ENCODE measurements around the gene KLF14.

The KLF14 gene

GRCh38 chr7:130758429-130759056, 24.5 kb upstream of the KLF14 start:
- peak; percentile 97 for TF ChIP-seq CTCF (conservative IDR thresholded peaks at IDR 0.05; ENCODE audit: low read depth, low read length)
- Histone ChIP-seq H3K79me2 (ENCODE audit: insufficient read depth, low read depth) (no peaks in the 10 kb centered on the region), H3K9ac (no peak overlapping the region), H3K36me3 (ENCODE audit: insufficient read depth) (no peaks in the 10 kb centered on the region), H3K4me2 (no peak overlapping the region), H2AFZ (ENCODE audit: low read depth) (no peak overlapping the region), H4K20me1 (ENCODE audit: insufficient read depth) (no peaks in the 10 kb centered on the region), H3K4me1 (ENCODE audit: low read depth, poor library complexity, severe bottlenecking) (no peaks in the 10 kb centered on the region), H3K27me3 (ENCODE audit: insufficient read depth, low read depth) (no peaks in the 10 kb centered on the region), H3K27ac (no peak overlapping the region), H3K4me3 (IDR thresholded peaks at IDR 0.05; ENCODE audit: insufficient read depth, low read depth, low read length) (no peak overlapping the region)

- H3K79me2 ChIP-seq (ENCODE audit: insufficient read depth, low read depth), result no peaks in the 10 kb centered on the region
- no peak for TF ChIP-seq CTCF (conservative IDR thresholded peaks at IDR 0.05; ENCODE audit: low read depth, low read length)
- H3K27me3 ChIP-seq (ENCODE audit: insufficient read depth, low read depth), result no peaks in the 10 kb centered on the region
- no peak overlapping the region for H3K4me2 ChIP-seq
- H3K9ac ChIP-seq, result no peak overlapping the region
- H3K4me3 ChIP-seq (IDR thresholded peaks at IDR 0.05; ENCODE audit: insufficient read depth, low read depth, low read length), result no peak overlapping the region
- no peaks in the 10 kb centered on the region for H3K36me3 ChIP-seq (ENCODE audit: insufficient read depth)
- H4K20me1 ChIP-seq (ENCODE audit: insufficient read depth), result no peaks in the 10 kb centered on the region
- H3K4me1 ChIP-seq (ENCODE audit: low read depth, poor library complexity, severe bottlenecking), result no peaks in the 10 kb centered on the region
- no peak overlapping the region for H3K27ac ChIP-seq
- no peak overlapping the region for H2AFZ ChIP-seq (ENCODE audit: low read depth)
Observed at GRCh38 chr7:130756316-130756715, 22.3 kb upstream of the KLF14 start.

GRCh38 chr7:130752424-130752823, 18.4 kb upstream of the KLF14 start:
- no peaks in the 10 kb centered on the region for H3K79me2 ChIP-seq (ENCODE audit: insufficient read depth, low read depth)
- no peak overlapping the region for H3K27ac ChIP-seq
- H3K36me3 ChIP-seq (ENCODE audit: insufficient read depth), result no peaks in the 10 kb centered on the region
- no peak overlapping the region for H2AFZ ChIP-seq (ENCODE audit: low read depth)
- no peak overlapping the region for H3K9ac ChIP-seq
- no peaks in the 10 kb centered on the region for H4K20me1 ChIP-seq (ENCODE audit: insufficient read depth)
- H3K4me1 ChIP-seq (ENCODE audit: low read depth, poor library complexity, severe bottlenecking), result no peaks in the 10 kb centered on the region
- no peak overlapping the region for H3K4me3 ChIP-seq (IDR thresholded peaks at IDR 0.05; ENCODE audit: insufficient read depth, low read depth, low read length)
- no peak for TF ChIP-seq CTCF (conservative IDR thresholded peaks at IDR 0.05; ENCODE audit: low read depth, low read length)
- no peaks in the 10 kb centered on the region for H3K27me3 ChIP-seq (ENCODE audit: insufficient read depth, low read depth)
- no peak overlapping the region for H3K4me2 ChIP-seq

- no peaks in the 10 kb centered on the region for H3K4me1 ChIP-seq (ENCODE audit: low read depth, poor library complexity, severe bottlenecking)
- no peak for TF ChIP-seq CTCF (conservative IDR thresholded peaks at IDR 0.05; ENCODE audit: low read depth, low read length)
Observed at GRCh38 chr7:130750755-130751154, 16.7 kb upstream of the KLF14 start.

More at GRCh38 chr7:130750755-130751154, 16.7 kb upstream of the KLF14 start:
- H3K27me3 ChIP-seq (ENCODE audit: insufficient read depth, low read depth), result no peaks in the 10 kb centered on the region
- H3K4me3 ChIP-seq (IDR thresholded peaks at IDR 0.05; ENCODE audit: insufficient read depth, low read depth, low read length), result no peak overlapping the region
- H4K20me1 ChIP-seq (ENCODE audit: insufficient read depth), result no peaks in the 10 kb centered on the region
- H3K79me2 ChIP-seq (ENCODE audit: insufficient read depth, low read depth), result no peaks in the 10 kb centered on the region
- no peak overlapping the region for H3K4me2 ChIP-seq
- H2AFZ ChIP-seq (ENCODE audit: low read depth), result no peak overlapping the region
- no peaks in the 10 kb centered on the region for H3K36me3 ChIP-seq (ENCODE audit: insufficient read depth)
- no peak overlapping the region for H3K9ac ChIP-seq
- H3K27ac ChIP-seq, result no peak overlapping the region

All from KMS-11 (cell line).